T1000 (cell line): ENCODE results near the gene LRRN2.

Experiments
- DNase-seq: peaks from one replicate; lab custom pipeline; 2025; ENCODE audit warnings: mixed read lengths; lab: John Stamatoyannopoulos, UW

Gene LRRN2

DNA sequence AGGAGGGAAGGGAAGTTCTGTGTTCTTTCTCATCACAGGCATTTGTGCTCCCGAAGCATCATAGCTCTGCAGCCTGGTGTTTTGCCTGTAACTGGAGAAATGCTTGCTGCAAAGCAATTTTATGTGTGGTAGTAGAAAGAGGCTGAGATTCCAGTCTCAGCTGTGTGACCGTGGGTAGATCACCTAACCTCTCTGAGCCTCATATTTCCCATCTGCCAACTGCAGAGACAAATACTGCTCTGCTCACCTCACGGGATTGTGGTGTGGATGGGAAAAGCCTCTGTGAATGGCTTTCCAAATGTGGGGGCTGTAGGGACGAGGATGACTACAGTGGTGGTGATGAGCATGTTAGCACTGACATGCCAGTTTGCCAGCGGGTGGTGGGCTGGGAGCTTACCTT lies 85.3 kb downstream of the LRRN2 start:
- no peak for DNase-seq

DNA sequence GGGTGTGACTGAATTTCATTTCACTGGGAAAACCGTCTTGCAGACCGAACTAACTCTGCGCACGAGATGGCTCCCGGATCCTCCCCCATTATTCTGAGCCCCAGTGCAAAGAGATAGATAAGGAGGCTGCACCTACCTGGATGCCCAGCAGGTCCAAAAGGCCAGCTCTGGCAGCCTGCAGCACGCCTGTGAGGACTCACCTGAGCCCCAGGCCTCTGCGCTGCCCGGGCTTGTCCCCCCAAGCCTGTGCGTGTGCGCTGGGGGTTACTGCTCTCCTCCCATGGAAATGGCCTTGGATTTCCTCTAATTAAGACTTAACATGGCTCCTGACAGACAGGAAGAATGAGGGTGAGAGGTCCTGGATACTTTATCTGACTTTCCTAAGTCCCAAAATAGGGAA lies 85.9 kb downstream of the LRRN2 start:
- no peak for DNase-seq

DNA sequence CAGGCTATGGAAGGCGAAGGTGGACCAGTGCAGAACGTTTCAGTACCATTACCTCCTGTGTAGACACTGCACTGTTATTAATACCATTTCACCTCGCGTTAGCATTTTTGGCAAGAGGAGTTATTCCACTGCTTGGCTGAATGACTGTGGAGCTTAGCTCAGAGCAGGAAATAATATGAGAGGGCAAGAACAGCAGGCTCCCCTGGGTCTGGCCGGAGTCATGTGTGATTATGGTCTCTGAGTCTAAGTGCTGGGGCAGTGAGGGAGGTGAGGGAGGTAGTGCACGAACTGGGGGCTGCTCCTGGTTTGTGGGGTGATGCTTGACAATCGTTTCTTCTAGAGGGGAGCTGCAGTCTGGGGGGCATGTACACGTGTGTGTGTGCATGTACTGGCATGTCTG lies 86.4 kb downstream of the LRRN2 start:
- DNase-seq, result no peak

DNA sequence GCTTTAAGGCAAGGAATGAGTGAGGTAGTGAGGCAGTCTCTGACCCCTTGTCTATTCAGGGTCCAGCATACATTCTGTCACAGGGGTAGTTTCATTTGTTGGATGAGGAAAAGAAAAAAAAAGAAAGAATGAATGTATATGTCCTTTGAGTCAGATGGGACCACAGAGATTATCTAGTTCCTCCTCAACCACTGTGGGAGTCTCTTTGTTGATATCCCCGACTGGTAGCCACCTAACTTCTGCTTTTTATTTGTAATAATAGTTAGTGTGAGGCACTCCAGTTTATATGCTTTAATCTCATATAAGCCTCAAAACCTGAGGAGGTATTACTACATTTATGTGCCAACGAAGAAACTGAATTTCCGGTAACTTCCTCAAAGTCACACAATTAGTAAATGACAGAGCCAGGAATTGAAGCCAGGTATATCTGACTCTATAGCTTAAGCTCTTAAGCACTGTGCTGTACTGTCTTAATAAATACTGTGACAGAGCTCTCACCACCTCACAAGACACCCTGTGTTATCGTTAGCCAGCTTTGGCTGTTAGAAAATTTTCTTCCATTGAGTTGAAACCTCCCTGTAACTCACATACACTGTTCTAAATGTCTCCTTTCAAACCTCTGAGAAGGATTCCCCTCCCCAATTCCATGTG lies 87.1 kb downstream of the LRRN2 start:
- DNase-seq, result no peak

GRCh38 chr1:204592246-204592948 lies 93.1 kb downstream of the LRRN2 start:
- no peak for DNase-seq

DNA sequence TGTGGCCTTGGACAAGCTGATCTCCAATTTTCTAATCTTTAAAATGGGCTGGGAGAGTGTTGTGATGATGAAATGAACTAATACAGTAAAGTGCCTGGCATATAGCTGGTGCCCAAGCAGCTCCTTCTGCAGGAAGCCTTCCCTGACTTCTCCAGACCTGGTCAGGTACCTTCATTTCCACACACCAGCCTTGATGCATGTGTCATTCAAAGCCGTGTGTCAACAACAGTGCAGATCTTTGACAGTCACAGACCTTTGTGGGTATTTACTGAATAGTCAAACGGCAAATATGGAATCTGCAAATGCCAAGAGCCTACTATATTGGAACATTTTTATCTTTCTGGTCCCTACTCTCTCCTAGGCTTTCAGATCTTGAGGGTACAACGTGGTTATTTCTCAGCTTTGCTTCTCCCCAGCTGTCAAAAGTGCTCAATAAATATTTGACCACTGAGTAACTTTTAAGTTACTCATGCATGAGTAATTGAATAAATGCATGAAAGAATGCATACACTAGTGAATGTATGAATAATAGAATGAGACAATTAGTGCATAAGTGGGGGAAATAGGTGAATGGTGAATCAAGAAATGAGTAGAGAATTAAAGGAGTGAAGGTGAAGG lies 94.0 kb downstream of the LRRN2 start:
- no peak for DNase-seq

DNA sequence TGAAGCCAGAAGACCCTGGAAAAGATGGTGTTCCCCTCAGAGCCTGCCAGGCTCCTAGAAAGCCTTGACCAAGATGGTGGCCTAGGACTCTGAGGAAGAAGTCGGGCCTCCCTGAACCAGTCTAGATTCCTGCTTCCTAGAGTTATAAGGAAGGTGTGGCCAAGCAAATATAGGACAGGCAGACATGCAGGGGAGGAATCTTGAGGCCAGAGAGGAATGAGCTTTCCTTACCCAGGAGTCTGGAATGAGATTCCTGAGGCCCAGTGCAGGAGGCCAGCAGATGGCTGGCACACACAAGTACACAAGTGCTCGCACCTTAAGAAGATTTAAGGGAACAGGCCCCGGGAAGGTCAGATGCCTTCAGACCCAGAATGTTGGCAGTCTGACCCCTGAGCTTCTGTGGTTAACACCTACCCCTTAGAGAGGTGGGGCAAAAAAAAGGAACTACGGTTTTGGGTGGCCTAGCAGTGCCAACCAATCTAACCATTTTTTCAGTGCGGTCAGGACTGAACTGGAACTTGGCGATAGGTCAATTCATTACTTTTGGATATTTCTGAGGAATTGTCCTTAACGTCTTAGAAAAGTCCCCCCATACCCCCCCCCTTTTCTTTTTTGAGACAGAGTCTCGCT lies 96.0 kb downstream of the LRRN2 start:
- no peak for DNase-seq

- DNase-seq, result no peak
Observed at GRCh38 chr1:204588826-204589225, 96.7 kb downstream of the LRRN2 start.

- DNase-seq, result no peak
Observed at GRCh38 chr1:204587621-204588020, 97.9 kb downstream of the LRRN2 start.

DNA sequence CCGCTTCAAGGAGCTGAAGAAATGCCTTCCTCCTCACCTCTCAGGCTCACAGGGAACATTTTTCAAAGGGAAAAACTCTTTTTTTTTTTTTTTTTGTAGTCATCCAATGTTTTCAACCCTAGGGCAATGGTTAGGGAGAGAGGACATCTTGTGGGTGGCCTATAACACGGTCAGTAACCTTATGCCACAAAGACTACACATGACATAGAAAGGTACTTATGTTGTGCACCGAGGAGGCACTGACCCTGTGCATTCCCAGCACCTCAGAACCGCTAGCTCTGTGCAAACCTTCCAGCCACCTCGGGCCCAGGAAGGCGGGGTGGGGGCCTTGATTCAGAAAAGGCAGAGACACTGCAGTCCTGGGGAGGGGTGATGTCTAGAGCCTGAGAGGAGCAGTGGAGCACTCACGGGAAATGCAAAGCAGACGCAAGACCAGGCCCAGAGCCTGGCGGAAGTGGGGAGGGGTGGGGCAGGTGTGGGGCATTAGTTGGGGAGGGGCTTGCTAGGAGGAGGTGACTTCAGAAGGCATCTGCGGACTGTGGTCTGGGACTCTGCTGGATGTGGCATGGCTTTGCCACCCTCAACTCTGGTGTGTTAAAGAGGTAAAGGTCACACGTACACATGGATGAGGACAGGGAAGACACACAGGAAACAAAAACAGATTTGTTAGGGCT lies 100.7 kb downstream of the LRRN2 start:
- DNase-seq, result no peak

DNA sequence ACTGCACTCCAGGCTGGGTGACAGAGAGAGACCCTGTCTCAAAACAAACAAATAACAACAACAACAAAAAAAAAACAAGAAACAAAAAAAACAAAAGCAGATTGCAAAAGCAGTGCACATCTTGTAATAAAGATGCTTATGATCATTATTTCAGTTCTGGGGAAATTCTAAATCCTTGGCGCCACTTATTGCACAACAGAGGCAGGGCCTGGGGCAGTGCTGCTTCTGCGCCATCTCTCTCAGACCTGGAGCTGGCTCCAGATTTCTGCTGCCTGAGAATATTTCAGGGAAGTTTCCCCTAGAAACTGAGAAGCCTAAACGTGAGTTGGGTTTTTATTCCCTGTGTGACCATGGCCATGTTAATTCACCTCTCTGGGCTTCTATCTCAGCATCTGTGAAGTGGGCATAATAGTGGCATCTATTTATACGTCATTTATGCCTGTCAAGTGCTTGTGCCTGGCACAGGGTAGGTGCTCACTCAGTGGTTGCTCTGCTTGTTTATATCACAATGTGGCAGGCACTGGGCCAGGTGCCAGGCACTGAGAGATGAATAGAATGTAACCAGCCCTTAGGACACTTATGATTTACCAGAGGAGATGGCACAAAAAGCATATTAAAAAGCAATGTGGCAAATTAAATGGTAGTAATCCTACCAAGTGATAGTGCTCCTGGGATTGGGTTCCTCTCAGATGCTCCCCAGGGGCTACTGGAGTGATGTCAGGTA lies 101.5 kb downstream of the LRRN2 start:
- no peak for DNase-seq

- DNase-seq, result no peak
Observed at GRCh38 chr1:204581759-204582158, 103.8 kb downstream of the LRRN2 start.

- DNase-seq, result no peak
Observed at GRCh38 chr1:204580862-204581261, 104.7 kb downstream of the LRRN2 start.

- DNase-seq, result no peak
Observed at GRCh38 chr1:204579681-204580080, 105.9 kb downstream of the LRRN2 start.

GRCh38 chr1:204578867-204579664 lies 106.5 kb downstream of the LRRN2 start:
- no peak for DNase-seq

GRCh38 chr1:204577794-204578478 lies 107.6 kb downstream of the LRRN2 start:
- no peak for DNase-seq

- no peak for DNase-seq
Observed at GRCh38 chr1:204576422-204576821, 109.1 kb downstream of the LRRN2 start.

DNA sequence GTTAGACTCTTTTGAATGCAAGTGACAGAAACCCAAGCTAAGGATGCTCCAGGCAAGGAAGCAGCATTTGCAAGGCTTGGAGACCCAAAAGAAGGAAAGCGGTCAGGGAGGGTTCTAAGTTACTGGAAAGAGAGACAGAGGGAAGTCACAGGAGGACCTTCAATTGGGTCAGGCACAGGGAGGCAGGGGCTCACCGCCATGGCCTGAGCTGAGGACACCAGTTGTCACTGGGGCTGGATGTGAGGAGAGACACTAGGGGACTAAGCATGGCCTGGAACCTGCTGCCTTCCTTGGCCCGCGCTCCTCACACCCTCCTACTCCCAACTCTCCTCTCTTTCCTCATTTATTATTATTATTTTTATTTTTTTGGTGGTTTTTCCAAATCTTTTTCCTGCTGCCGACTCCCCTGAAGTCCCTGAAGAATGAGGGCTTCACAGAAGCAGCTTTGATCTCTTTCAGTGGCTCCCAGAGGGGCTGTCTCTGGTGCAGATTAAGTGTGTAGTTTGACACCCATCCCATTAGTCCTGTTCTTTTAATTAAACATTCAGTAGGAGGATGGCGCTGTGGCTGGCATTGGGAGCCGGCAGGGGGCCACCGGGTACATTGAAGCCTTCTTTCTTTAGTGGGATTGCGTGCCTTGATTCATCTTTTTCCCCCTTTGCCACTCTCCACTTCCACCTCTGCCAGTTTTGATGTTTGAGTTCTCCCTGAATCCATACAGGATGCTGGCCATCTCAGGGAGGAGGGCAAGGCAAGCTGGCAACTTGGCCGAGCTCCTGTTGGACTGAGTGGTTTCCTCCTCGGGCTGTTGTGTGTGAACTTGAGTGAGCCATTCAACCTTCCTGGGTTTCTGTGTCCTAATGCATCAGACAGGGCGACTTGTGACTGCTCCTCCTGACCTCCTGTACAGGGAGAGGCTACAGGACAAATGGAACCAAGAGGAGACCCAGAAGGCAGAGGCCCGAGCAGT lies 110.0 kb downstream of the LRRN2 start:
- no peak for DNase-seq

DNA sequence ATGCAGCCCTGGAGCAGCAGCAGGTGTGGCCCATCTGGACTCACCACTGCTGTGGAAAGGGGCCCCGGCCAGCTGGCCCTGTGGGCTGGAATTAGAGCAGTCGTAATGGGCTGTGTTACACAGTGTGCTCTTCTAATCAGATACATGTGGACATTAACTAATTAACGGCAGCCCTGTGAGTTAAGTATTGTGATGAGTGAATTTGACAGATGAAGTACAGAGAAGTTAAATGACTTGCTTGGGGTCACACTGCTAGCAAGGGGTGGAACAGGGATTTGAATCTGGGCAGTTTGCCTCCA lies 110.7 kb downstream of the LRRN2 start:
- no peak for DNase-seq
